Epithelial cell of esophagus (primary cell): Measurements from ENCODE around the gene AAK1.

ENCODE experiments used
- DNase-seq: peaks from one replicate; pipeline ENCODE4 v3.0.0; 2010; ENCODE audit warnings: low read depth
- H3K4me3 ChIP-seq: 2 replicates; pipeline ENCODE4 v1.5.1; 2011; ENCODE audit warnings: mild to moderate bottlenecking, low read length, control low read depth
- CTCF ChIP-seq: IDR thresholded peaks from 2 replicates; pipeline ENCODE4 v1.5.1; 2011; ENCODE audit warnings: low read depth, mild to moderate bottlenecking, low read length, control low read depth, inconsistent platforms; ENCODE audit not compliant: insufficient read depth; ENCODE audit errors: missing control alignments

AAK1 gene

GRCh38 chr2:69529480-69529879 is 114.1 kb downstream of the AAK1 start:
- no peak for TF ChIP-seq CTCF
- H3K4me3 ChIP-seq: no peak overlapping the region
- no peak for DNase-seq

- no peak overlapping the region for H3K4me3 ChIP-seq
- TF ChIP-seq CTCF: no peak
- DNase-seq: peak; percentile 41
Observed at GRCh38 chr2:69525261-69525660, 118.3 kb downstream of the AAK1 start.

GRCh38 chr2:69524799-69525198 is 118.7 kb downstream of the AAK1 start:
- no peak overlapping the region for H3K4me3 ChIP-seq
- peak; percentile 86 for DNase-seq
- no peak for TF ChIP-seq CTCF

GRCh38 chr2:69521747-69522146 is 121.8 kb downstream of the AAK1 start:
- no peak overlapping the region for H3K4me3 ChIP-seq
- DNase-seq: no peak

GRCh38 chr2:69518841-69519240 is 124.7 kb downstream of the AAK1 start:
- peak; percentile 99 for DNase-seq
- H3K4me3 ChIP-seq: no peak overlapping the region
- TF ChIP-seq CTCF: no peak

More at GRCh38 chr2:69521747-69522146, 121.8 kb downstream of the AAK1 start:
- TF ChIP-seq CTCF: no peak

- peak; percentile 68 for DNase-seq
- no peak overlapping the region for H3K4me3 ChIP-seq
- no peak for TF ChIP-seq CTCF
Observed at GRCh38 chr2:69517410-69517809, 126.1 kb downstream of the AAK1 start.

GRCh38 chr2:69514819-69515218 is 128.7 kb downstream of the AAK1 start:
- H3K4me3 ChIP-seq: no peak overlapping the region
- DNase-seq: no peak
- no peak for TF ChIP-seq CTCF
